ENCODE results near the gene COL6A2. TPM values are rescaled to one million over a fixed set of nuclear protein-coding genes. Genes with fewer than 3 reads are reported as not detected.

COL6A2 gene
- total and polyA plus RNA-seq, 2 of the 4 experiments (the other 2 are of a cell fraction): 208 to 1,065 TPM

DNA sequence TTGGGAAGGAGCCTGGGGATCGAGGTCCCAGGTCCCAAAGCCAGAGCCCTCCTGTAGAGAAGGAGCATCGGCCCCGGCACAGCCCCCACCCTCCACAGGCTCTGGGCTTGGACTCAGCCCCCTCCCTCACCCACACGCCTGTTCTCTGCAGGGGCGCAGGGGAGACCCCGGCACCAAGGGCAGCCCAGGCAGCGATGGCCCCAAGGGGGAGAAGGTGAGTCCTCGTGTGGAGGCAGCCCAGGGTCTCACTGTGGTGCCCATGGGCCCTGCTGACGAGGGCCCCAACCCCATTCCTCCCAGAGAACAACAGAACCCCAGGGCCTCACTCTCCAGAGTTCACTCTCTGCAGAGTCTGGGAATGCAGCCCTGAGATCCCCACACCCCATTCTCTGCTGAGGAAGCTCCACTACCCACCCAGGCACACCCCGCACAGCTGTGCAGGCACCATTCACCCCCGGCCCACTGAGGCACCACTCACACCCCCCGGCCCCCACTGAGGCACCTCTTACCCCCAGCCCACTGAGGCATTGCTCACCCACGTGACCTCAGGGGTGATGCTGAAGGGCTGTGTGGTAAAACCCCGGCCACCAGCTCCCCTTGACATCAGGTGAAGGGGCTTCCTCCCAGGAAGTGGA, 21.8 kb downstream of the COL6A2 start:
- Histone ChIP-seq H3K27ac (ENCODE audit: insufficient read depth, low read length) (no peak overlapping the region), H3K56ac (ENCODE audit: extremely low read depth, insufficient read depth, low read length) (no peak overlapping the region), H3K23ac (ENCODE audit: low read depth, low read length) (no peak overlapping the region), H3K9me1 (ENCODE audit: insufficient read depth, low read length) (peaks cover 27% of the 10 kb centered on the region), H3K27me3 (ENCODE audit: control insufficient read depth, insufficient read depth, low read length) (no peaks in the 10 kb centered on the region), H3K18ac (ENCODE audit: low read depth, low read length) (no peak overlapping the region), H3K9me3 (ENCODE audit: control insufficient read depth, insufficient read depth, low read length) (peaks cover 3% of the 10 kb centered on the region), H3K4me3 (ENCODE audit: insufficient read depth, low read depth, low read length) (no peak overlapping the region), H3K4ac (ENCODE audit: low read depth, low read length) (no peak overlapping the region), H2BK15ac (ENCODE audit: low read depth, low read length) (no peak overlapping the region), H2AFZ (replicated peaks; ENCODE audit: low read length, poor library complexity) (peak overlapping the region; percentile 51), H3K14ac (replicated peaks; ENCODE audit: low read depth, low read length) (no peak overlapping the region), H3K79me1 (ENCODE audit: low read depth in 1 of 2, low read length in 2 of 2) (peaks cover 23 to 100% of the 10 kb centered on the region in 2 experiments), H4K20me1 (ENCODE audit: insufficient read depth, low read length) (peaks cover 91% of the 10 kb centered on the region), H3K9ac (ENCODE audit: low read depth, low read length) (no peak overlapping the region), H4K91ac (ENCODE audit: insufficient read depth, low read depth, low read length) (no peak overlapping the region), H4K5ac (ENCODE audit: low read depth, low read length) (no peak overlapping the region), H2BK120ac (ENCODE audit: low read depth, low read length) (no peak overlapping the region), H2BK20ac (ENCODE audit: low read depth, low read length) (no peak overlapping the region), H3K4me2 (ENCODE audit: low read depth, low read length) (no peak overlapping the region), H4K8ac (ENCODE audit: low read depth in 2 of 2, low read length in 2 of 2) (no peak overlapping the region), H2BK5ac (ENCODE audit: low read depth, low read length, poor library complexity, severe bottlenecking) (peak overlapping the region; percentile 0), H2AK9ac (replicated peaks; ENCODE audit: low read depth, low read length, poor library complexity) (peak overlapping the region; percentile 91), H3K4me1 (ENCODE audit: control insufficient read depth, insufficient read depth, low read length) (peaks cover 9% of the 10 kb centered on the region; the same call in 1 of the 2 replicates), H2AK5ac (ENCODE audit: low read depth, low read length) (no peak overlapping the region), H3K36me3 (ENCODE audit: control insufficient read depth, insufficient read depth, low read length) (peaks cover 98% of the 10 kb centered on the region)
- ChIA-PET CTCF (no interaction called here), POLR2A (ENCODE audit: unreplicated experiment) (no interaction called here)
- dilution Hi-C loops (cut with HindIII; ENCODE audit: low sequenced_read_pairs, unreplicated experiment) (no loop called here), in situ Hi-C loops (cut with MboI; ENCODE audit: low sequenced_read_pairs) (no loop called here), intact Hi-C loops (cut with micrococcal nuclease) (no loop called here)
- WGBS, 2 experiments (ENCODE audit: extremely low coverage in 2 of 2, insufficient read length in 1 of 2): 94% methylated on average over 3 of the region's 14 CpGs; no CpG with 5 or more reads in 1 of the 2 experiments
- DNase-seq: no peak
- no TSS peak for BruUV-seq (replicated peaks)
- no peak for ATAC-seq (ENCODE audit: low read depth)
- no peak for TF ChIP-seq POLR2A (IDR thresholded peaks at IDR 0.05; ENCODE audit: low read depth, low read length)
- no peak for TF ChIP-seq BHLHE40 (IDR thresholded peaks at IDR 0.05; ENCODE audit: low read depth, low read length)
- no peak for TF ChIP-seq CEBPB (IDR thresholded peaks at IDR 0.05; ENCODE audit: low read depth, low read length)
- TF ChIP-seq RCOR1 (IDR thresholded peaks at IDR 0.05; ENCODE audit: insufficient replicate concordance, low read length): no peak
- no peak for TF ChIP-seq RAD21 (IDR thresholded peaks at IDR 0.05; ENCODE audit: low read length)
- no peak for TF ChIP-seq RFX5 (IDR thresholded peaks at IDR 0.05; ENCODE audit: low read depth, low read length)
- TF ChIP-seq NFE2L2 (IDR thresholded peaks at IDR 0.05; ENCODE audit: low read depth, low read length): no peak
- TF ChIP-seq FOS (IDR thresholded peaks at IDR 0.05; ENCODE audit: low read depth, low read length): no peak
- TF ChIP-seq, protein P1, sequence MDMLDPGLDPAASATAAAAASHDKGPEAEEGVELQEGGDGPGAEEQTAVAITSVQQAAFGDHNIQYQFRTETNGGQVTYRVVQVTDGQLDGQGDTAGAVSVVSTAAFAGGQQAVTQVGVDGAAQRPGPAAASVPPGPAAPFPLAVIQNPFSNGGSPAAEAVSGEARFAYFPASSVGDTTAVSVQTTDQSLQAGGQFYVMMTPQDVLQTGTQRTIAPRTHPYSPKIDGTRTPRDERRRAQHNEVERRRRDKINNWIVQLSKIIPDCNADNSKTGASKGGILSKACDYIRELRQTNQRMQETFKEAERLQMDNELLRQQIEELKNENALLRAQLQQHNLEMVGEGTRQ (IDR thresholded peaks at IDR 0.05; ENCODE audit: low read depth, low read length): no peak
- TF ChIP-seq CHD1 (IDR thresholded peaks at IDR 0.05; ENCODE audit: low read depth, low read length): no peak
- no peak for TF ChIP-seq MAZ (IDR thresholded peaks at IDR 0.05; ENCODE audit: borderline replicate concordance, low read depth, low read length)
- TF ChIP-seq MAFK (IDR thresholded peaks at IDR 0.05; ENCODE audit: low read depth, low read length): no peak
- no peak for TF ChIP-seq ELK1 (IDR thresholded peaks at IDR 0.05; ENCODE audit: borderline replicate concordance, low read depth, low read length)
- TF ChIP-seq, protein P2, sequence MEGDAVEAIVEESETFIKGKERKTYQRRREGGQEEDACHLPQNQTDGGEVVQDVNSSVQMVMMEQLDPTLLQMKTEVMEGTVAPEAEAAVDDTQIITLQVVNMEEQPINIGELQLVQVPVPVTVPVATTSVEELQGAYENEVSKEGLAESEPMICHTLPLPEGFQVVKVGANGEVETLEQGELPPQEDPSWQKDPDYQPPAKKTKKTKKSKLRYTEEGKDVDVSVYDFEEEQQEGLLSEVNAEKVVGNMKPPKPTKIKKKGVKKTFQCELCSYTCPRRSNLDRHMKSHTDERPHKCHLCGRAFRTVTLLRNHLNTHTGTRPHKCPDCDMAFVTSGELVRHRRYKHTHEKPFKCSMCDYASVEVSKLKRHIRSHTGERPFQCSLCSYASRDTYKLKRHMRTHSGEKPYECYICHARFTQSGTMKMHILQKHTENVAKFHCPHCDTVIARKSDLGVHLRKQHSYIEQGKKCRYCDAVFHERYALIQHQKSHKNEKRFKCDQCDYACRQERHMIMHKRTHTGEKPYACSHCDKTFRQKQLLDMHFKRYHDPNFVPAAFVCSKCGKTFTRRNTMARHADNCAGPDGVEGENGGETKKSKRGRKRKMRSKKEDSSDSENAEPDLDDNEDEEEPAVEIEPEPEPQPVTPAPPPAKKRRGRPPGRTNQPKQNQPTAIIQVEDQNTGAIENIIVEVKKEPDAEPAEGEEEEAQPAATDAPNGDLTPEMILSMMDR (conservative IDR thresholded peaks at IDR 0.05; ENCODE audit: low read depth, low read length): no peak
- TF ChIP-seq MXI1 (IDR thresholded peaks at IDR 0.05; ENCODE audit: borderline replicate concordance, low read depth, low read length): no peak
- no peak for TF ChIP-seq SMC3 (IDR thresholded peaks at IDR 0.05; ENCODE audit: low read depth, low read length)
